HepG2 (cell line): ENCODE results near the gene EPM2AIP1.

Source experiments
- ARNT ChIP-seq: fragments of 450-650 bp; IDR thresholded peaks from 2 replicates; pipeline ENCODE4 v1.6.1; 2017
- CREM ChIP-seq, 2 experiments: sonication (generic) in 1 of 2; formaldehyde crosslinking in 1 of 2; IDR thresholded peaks; 2 replicates each; pipeline versions ENCODE4 v1.4.0 to v1.6.1; 2016 to 2020; ENCODE audit warnings: antibody characterized with exemption in 1 of 2, mild to moderate bottlenecking in 1 of 2, missing genetic modification reagents in 1 of 2
- ELF1 ChIP-seq: sonication (generic); formaldehyde crosslinking; IDR thresholded peaks from 2 replicates; pipeline ENCODE4 v1.4.0; 2020; ENCODE audit warnings: missing genetic modification reagents
- EZH2 ChIP-seq: conservative IDR thresholded peaks from 2 replicates; pipeline ENCODE4 v1.6.1; 2012; ENCODE audit warnings: mild to moderate bottlenecking, low read depth, low read length, moderate library complexity
- FOXM1 ChIP-seq: sonication (generic); formaldehyde crosslinking; IDR thresholded peaks from 2 replicates; pipeline ENCODE4 v1.5.0; 2020; ENCODE audit warnings: missing genetic modification reagents
- POLR2A ChIP-seq, 2 experiments: IDR thresholded peaks; 2 replicates each; pipeline ENCODE4 v1.6.1; 2011; ENCODE audit warnings: low read depth in 2 of 2, low read length in 2 of 2, mild to moderate bottlenecking in 1 of 2, moderate library complexity in 1 of 2; ENCODE audit not compliant: insufficient read depth in 1 of 2
- RNF2 ChIP-seq: fragments of 450-650 bp; conservative IDR thresholded peaks from 2 replicates; pipeline ENCODE4 v1.6.1; 2016; ENCODE audit warnings: low read depth
- TCF7 ChIP-seq: sonication (generic); IDR thresholded peaks from 2 replicates; pipeline ENCODE4 v1.6.1; 2016; ENCODE audit warnings: antibody characterized with exemption, low read depth
- ZNF251 ChIP-seq: sonication (generic); formaldehyde crosslinking; IDR thresholded peaks from 2 replicates; pipeline ENCODE4 v1.9.0; 2021; ENCODE audit warnings: mild to moderate bottlenecking, missing genetic modification reagents
- ZNF263 ChIP-seq: sonication (generic); formaldehyde crosslinking; IDR thresholded peaks from 2 replicates; pipeline ENCODE4 v1.4.0; 2020; ENCODE audit warnings: missing genetic modification reagents
- ZNF549 ChIP-seq: sonication (generic); formaldehyde crosslinking; IDR thresholded peaks from 2 replicates; pipeline ENCODE4 v1.5.0; 2020; ENCODE audit warnings: missing genetic modification reagents
- TF ChIP-seq, protein P1 (sequence below), 2 experiments: IDR thresholded peaks; 2 replicates each; pipeline ENCODE4 v1.6.1; 2011 to 2012; ENCODE audit warnings: low read length in 2 of 2, borderline replicate concordance in 1 of 2, low read depth in 1 of 2, mild to moderate bottlenecking in 1 of 2, moderate library complexity in 1 of 2
- TF ChIP-seq, protein P2 (sequence below): IDR thresholded peaks from 2 replicates; pipeline ENCODE4 v1.4.0; 2020; ENCODE audit warnings: mild to moderate bottlenecking, missing genetic modification reagents

DNA sequence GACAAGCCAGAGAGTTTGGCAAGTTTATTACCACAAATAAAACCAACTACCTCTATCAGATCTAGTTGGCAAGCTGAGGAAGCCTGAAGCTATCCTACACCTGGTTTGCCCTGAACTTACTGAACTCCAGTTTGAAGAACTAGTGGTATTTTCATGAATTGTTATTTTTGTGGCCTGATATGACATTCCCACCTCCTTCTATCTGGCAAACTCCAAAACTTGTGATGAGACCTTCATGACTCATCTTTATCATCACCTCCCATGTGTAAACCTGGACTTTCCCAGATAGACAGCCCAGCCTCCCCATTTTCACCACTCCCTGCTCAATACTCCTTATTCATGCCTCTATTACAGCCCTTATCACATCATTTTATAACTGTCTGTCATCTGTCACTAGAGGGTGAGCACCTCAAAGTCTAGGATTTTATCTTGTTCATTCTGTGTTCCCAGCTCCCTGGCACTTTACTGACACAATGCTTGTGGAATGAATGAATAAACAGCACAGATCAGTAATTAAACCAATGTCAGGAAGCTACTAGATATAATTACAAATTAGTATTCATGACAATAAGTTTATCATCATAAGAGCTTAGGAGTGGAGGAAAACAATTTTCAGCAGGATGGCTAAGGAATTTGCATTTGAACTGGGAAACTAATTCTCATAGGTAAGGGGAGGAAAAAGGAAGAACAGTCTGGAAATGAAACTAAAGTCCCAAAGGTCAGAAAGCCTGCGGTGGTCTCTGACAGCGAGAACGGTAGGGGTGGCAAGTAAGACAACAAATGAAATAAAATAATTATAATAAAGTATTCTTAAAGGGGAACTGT is 34.9 kb downstream of the EPM2AIP1 start:
- no peak for TF ChIP-seq ZNF263
- TF ChIP-seq ARNT = no peak
- no peak for TF ChIP-seq EZH2
- TF ChIP-seq, protein P1, sequence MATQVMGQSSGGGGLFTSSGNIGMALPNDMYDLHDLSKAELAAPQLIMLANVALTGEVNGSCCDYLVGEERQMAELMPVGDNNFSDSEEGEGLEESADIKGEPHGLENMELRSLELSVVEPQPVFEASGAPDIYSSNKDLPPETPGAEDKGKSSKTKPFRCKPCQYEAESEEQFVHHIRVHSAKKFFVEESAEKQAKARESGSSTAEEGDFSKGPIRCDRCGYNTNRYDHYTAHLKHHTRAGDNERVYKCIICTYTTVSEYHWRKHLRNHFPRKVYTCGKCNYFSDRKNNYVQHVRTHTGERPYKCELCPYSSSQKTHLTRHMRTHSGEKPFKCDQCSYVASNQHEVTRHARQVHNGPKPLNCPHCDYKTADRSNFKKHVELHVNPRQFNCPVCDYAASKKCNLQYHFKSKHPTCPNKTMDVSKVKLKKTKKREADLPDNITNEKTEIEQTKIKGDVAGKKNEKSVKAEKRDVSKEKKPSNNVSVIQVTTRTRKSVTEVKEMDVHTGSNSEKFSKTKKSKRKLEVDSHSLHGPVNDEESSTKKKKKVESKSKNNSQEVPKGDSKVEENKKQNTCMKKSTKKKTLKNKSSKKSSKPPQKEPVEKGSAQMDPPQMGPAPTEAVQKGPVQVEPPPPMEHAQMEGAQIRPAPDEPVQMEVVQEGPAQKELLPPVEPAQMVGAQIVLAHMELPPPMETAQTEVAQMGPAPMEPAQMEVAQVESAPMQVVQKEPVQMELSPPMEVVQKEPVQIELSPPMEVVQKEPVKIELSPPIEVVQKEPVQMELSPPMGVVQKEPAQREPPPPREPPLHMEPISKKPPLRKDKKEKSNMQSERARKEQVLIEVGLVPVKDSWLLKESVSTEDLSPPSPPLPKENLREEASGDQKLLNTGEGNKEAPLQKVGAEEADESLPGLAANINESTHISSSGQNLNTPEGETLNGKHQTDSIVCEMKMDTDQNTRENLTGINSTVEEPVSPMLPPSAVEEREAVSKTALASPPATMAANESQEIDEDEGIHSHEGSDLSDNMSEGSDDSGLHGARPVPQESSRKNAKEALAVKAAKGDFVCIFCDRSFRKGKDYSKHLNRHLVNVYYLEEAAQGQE (IDR thresholded peaks at IDR 0.05; ENCODE audit: borderline replicate concordance in 1 of 2, low read depth in 1 of 2, low read length in 2 of 2) = no peak
- TF ChIP-seq, protein P2, sequence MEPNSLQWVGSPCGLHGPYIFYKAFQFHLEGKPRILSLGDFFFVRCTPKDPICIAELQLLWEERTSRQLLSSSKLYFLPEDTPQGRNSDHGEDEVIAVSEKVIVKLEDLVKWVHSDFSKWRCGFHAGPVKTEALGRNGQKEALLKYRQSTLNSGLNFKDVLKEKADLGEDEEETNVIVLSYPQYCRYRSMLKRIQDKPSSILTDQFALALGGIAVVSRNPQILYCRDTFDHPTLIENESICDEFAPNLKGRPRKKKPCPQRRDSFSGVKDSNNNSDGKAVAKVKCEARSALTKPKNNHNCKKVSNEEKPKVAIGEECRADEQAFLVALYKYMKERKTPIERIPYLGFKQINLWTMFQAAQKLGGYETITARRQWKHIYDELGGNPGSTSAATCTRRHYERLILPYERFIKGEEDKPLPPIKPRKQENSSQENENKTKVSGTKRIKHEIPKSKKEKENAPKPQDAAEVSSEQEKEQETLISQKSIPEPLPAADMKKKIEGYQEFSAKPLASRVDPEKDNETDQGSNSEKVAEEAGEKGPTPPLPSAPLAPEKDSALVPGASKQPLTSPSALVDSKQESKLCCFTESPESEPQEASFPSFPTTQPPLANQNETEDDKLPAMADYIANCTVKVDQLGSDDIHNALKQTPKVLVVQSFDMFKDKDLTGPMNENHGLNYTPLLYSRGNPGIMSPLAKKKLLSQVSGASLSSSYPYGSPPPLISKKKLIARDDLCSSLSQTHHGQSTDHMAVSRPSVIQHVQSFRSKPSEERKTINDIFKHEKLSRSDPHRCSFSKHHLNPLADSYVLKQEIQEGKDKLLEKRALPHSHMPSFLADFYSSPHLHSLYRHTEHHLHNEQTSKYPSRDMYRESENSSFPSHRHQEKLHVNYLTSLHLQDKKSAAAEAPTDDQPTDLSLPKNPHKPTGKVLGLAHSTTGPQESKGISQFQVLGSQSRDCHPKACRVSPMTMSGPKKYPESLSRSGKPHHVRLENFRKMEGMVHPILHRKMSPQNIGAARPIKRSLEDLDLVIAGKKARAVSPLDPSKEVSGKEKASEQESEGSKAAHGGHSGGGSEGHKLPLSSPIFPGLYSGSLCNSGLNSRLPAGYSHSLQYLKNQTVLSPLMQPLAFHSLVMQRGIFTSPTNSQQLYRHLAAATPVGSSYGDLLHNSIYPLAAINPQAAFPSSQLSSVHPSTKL (CRISPR knock-in tag) = no peak
- TF ChIP-seq CREM (IDR thresholded peaks at IDR 0.05) = no peak
- TF ChIP-seq CREM (CRISPR knock-in tag; IDR thresholded peaks at IDR 0.05) = no peak
- no peak for TF ChIP-seq RNF2
- TF ChIP-seq ZNF251 (CRISPR knock-in tag) = no peak
- TF ChIP-seq ELF1 (CRISPR knock-in tag) = no peak
- no peak for TF ChIP-seq POLR2A (IDR thresholded peaks at IDR 0.05; ENCODE audit: insufficient read depth in 1 of 2, low read depth in 2 of 2, low read length in 2 of 2)
- TF ChIP-seq ZNF549 (CRISPR knock-in tag) = no peak
- TF ChIP-seq FOXM1 = no peak
- no peak for TF ChIP-seq TCF7
